HEK293T (cell line): ENCODE data around the gene ATP1B2.

Experiments used
- ARNT ChIP-seq: fragments of 450-650 bp; IDR thresholded peaks from 2 replicates; pipeline ENCODE4 v1.6.1; 2017; ENCODE audit warnings: mild to moderate bottlenecking
- FOXA1 ChIP-seq: fragments of 450-650 bp; IDR thresholded peaks from 2 replicates; pipeline ENCODE4 v1.6.1; 2016; ENCODE audit warnings: mild to moderate bottlenecking
- FOXK2 ChIP-seq: fragments of 450-650 bp; IDR thresholded peaks from 2 replicates; pipeline ENCODE4 v1.6.1; 2016; ENCODE audit warnings: mild to moderate bottlenecking
- L3MBTL2 ChIP-seq: fragments of 450-650 bp; conservative IDR thresholded peaks from 2 replicates; pipeline ENCODE4 v1.6.1; 2016; ENCODE audit warnings: mild to moderate bottlenecking
- LEF1 ChIP-seq: fragments of 450-650 bp; IDR thresholded peaks from 2 replicates; pipeline ENCODE4 v1.6.1; 2017; ENCODE audit warnings: mild to moderate bottlenecking, borderline replicate concordance
- NFRKB ChIP-seq: fragments of 450-650 bp; IDR thresholded peaks from 2 replicates; pipeline ENCODE4 v1.6.1; 2016; ENCODE audit warnings: mild to moderate bottlenecking, moderate library complexity
- TARDBP ChIP-seq: fragments of 450-650 bp; IDR thresholded peaks from 2 replicates; pipeline ENCODE4 v1.6.1; 2016

GRCh38 chr17:7686222-7687071 is 35.7 kb downstream of the ATP1B2 start:
- TF ChIP-seq TARDBP, result no peak
- TF ChIP-seq FOXA1, result no peak
- TF ChIP-seq NFRKB, result peak; percentile 19; the same call in 1 of the 2 replicates
- TF ChIP-seq LEF1, result no peak
- no peak for TF ChIP-seq ARNT
- no peak for TF ChIP-seq FOXK2
- no peak for TF ChIP-seq L3MBTL2
